ENCODE data around the gene THSD7A.

DNA sequence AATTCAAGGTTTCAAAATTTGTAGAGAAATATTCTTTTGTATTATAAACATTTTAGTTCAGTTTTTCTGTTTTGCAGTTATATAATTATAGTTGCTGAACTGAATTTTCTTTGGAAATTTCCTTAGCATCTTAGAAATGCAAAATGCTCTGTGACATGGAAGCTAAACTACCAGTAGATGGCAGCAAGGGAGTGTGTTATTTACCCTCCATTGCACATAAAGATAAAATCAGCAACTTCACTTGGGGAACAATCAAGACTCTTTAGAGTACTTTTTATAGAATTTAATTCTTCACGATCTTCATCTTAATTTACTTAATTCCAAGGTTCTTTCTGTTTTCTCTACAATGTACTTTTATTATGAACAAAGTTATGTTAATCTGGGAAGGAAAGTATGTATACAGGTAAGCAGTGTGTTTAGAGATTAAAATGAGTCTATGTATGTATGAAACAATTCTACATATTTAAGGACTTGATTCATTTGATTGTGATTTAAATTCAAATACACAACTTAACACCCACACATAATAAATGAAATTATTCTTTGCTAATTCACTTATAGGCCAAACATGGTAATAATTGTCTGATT, 404.2 kb downstream of the THSD7A start:
- no peak for TF ChIP-seq POLR2A (IDR thresholded peaks at IDR 0.05; ENCODE audit: low read depth, low read length)
- no peak for TF ChIP-seq POLR2AphosphoS5 (IDR thresholded peaks at IDR 0.05; ENCODE audit: low read depth, low read length)

All from GM12892 (cell line).